ENCODE results near the gene SMARCA2.

- TF ChIP-seq CTCF (IDR thresholded peaks at IDR 0.05; ENCODE audit: low read length) (no peak), EZH2 (IDR thresholded peaks at IDR 0.05; ENCODE audit: borderline replicate concordance, low read length) (no peak)
Observed at GRCh38 chr9:2233274-2233673, 218.1 kb downstream of the SMARCA2 start.
